Gastrocnemius medialis (tissue), 4 donors: ENCODE measurements around the gene MTFP1.

Experiments
- CTCF ChIP-seq, 5 experiments: fragments of 450-650 bp in 3 of 5; fragments of 200-600 bp in 2 of 5; sonication (generic) in 2 of 5; IDR thresholded peaks in 4 of 5; conservative IDR thresholded peaks in 1 of 5; 1 replicate in 4 of 5; 2 replicates in 1 of 5; pipeline ENCODE4 v1.5.1; 2016 to 2019; ENCODE audit warnings: antibody characterized with exemption in 5 of 5, mild to moderate bottlenecking in 3 of 5, moderate library complexity in 3 of 5
- POLR2A ChIP-seq, 2 donors: fragments of 450-650 bp; IDR thresholded peaks; one replicate each; pipeline ENCODE4 v1.6.1; 2017; ENCODE audit warnings: antibody characterized with exemption in 2 of 2, mild to moderate bottlenecking in 2 of 2, moderate library complexity in 2 of 2

DNA sequence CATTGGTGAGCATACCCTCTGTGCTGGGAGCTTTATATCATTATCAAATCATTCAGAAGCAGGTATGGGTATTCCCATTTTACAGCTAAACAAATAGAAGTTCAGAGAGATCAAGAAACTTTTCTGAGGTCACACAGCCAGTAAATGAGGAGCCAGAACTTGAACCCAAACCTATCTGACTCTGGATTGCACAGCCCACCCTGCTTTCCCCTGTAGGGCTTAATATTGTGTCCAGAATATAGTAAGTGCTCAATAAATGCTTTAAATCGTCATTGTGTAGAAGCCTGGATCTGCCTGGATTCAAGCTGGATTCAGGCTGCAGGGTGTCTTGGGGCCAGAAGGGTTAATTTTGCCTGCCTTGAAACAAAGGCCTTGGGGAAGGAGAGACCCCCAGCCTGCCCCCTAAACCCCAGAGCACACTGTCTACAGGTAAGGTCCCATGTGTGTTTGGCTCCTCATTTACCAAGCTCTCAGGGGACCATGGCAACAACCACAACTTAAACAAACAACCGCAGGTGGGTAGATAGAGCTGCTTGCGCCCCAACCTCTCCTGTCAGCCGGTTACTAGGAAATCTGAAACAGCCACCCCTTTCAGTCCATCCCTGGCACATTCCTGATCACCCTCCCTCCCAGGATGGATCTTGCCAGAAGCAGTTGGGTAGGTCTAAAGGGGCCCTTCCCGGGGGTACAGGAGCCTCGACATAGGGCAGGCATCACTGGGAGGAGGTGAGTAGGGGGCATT is 49.3 kb downstream of the MTFP1 start:
- no peak for TF ChIP-seq POLR2A (IDR thresholded peaks at IDR 0.05)
- TF ChIP-seq CTCF (IDR thresholded peaks at IDR 0.05 in 4 of 5, conservative IDR thresholded peaks at IDR 0.05 in 1 of 5): no peak
